Vagina (tissue), 2 donors: ENCODE measurements around the gene TNNI3.

Experiments used
- CTCF ChIP-seq, 3 experiments: fragments of 450-650 bp in 2 of 3; fragments of 200-600 bp in 1 of 3; sonication (generic) in 1 of 3; IDR thresholded peaks; one replicate each; pipeline ENCODE4 v1.5.1; 2017 to 2019; ENCODE audit warnings: antibody characterized with exemption in 3 of 3, mild to moderate bottlenecking in 2 of 3, moderate library complexity in 2 of 3
- POLR2A ChIP-seq, 2 donors: fragments of 450-650 bp; IDR thresholded peaks; one replicate each; pipeline ENCODE4 v1.6.1; 2017; ENCODE audit warnings: antibody characterized with exemption in 2 of 2, mild to moderate bottlenecking in 2 of 2, moderate library complexity in 2 of 2

- TF ChIP-seq CTCF (IDR thresholded peaks at IDR 0.05) = no peak
- TF ChIP-seq POLR2A (IDR thresholded peaks at IDR 0.05) = no peak
These were observed 41.2 kb downstream of the TNNI3 start for GRCh38 chr19:55116232-55116858.
